HG03039 (cell line): ENCODE measurements around the gene CSNK2B.
"Not testable (repeated sequence)": the region's sequence is repeated elsewhere in the genome, so short reads cannot be mapped to it uniquely, and the experiment has no call there.

Source experiments
- ATAC-seq: cut with Tn5 transposase; IDR thresholded peaks from one replicate; pipeline ENCODE4 v1.9.1; 2021; ENCODE audit warnings: mild to moderate bottlenecking, moderate library complexity; ENCODE audit not compliant: unreplicated experiment

The CSNK2B gene

GRCh38 chr6:31687860-31688693 is 22.2 kb downstream of the CSNK2B start:
- no peak for ATAC-seq

DNA sequence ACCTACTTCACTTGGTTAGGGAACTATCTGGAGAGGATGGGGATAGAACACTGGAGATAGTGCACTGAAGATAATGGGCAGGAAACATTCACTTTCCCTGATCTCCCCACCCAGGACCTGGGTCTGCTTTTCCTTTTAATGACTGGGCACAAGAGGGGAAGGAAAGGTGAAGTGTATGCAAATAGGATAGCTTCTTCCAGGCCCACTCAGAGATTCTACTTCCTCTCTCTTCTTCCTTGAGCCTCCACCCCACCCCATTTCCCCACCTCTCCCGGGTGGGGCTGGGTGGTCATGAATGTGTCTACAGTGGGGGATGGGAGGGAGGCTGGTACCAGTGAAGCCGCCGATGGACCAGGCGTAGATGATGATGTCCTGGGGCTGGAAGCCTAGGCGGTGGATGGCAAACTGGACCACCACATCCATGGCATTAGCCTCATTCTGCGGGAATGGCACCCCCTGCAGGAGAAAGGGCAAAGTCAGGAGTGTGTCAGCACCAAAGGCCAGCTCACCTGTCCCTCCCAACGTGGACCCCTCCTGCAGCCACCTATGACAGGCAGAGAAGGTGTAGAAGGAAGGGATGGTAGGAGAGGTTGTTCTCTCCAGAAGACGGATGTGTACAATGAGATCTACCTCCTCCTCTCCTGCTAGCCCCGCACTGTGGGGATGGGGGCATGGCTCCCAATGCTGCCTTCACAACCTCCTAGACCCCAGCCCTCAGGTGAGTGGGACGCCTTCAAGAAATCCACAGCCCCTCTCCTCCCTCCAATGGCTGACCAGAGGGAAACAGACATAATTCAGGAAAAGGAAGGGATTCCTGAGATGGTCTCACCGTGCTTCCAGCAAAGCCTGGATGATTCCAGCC is 23.6 kb downstream of the CSNK2B start:
- ATAC-seq, result no peak

DNA sequence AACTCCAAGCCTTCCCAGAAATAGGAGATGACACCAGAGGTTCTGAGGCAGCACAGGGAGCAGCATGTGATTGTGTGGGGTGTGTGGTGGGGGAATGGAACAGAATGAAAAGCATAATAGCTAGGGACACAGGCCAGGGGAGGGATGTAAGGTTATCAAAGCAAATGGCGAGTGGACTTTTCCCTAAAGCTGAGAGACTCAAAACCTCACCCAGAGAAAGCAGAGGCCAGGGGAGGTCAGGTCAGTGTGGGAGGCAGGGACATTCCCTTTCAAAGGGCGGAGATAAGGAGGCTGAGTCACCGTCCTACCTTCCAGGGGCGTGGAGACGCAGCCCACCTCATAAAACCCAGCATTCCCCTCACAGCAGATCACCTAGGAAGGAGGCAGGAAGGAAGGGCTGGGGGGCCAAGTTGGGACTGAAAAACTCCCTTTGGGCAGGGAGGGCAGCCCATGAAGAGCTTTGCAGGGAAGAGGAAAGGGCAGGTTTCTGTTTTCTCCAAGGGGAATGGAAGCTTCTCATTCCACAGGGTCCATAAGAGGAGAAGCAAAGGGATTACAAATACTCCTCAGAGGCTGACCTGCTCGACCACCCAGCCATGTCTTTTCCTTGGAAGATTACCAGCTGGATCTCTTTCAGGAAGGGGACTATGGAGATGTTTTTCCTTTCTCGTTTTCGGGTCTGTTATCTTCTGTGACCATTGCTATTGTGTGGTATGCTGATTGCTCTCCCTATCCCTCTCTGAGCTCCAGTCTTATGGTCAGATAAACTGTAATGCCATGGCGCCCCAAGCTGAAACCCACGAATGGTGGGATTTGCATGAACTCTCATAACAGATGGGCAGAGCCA is 24.6 kb downstream of the CSNK2B start:
- no peak for ATAC-seq

GRCh38 chr6:31691078-31691463 is 25.2 kb downstream of the CSNK2B start:
- no peak for ATAC-seq

GRCh38 chr6:31691564-31692108 is 25.8 kb downstream of the CSNK2B start:
- no peak for ATAC-seq

GRCh38 chr6:31692353-31692752 is 26.5 kb downstream of the CSNK2B start:
- no peak for ATAC-seq

DNA sequence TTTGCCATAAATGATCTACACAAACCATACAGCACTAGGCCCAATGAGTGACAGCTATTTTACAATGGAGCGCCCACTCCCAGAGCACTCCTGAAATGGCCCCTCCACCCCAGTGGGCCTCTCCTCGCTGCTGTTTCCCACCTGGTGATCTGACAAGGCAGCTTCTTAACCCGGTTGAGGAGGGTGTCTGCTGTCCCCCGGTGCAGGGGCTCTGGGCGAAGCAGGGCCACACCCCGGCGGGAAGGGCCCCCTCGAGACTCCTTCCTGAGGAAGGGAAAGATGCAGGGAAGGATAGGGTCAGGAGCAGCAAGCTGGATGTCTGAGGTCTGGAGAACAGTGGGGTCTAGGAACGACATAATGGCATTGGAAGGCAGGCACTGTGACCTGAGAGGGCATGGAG is 27.0 kb downstream of the CSNK2B start:
- ATAC-seq, result no peak

- no peak for ATAC-seq
Measured at GRCh38 chr6:31693535-31693934, 27.7 kb downstream of the CSNK2B start.

DNA sequence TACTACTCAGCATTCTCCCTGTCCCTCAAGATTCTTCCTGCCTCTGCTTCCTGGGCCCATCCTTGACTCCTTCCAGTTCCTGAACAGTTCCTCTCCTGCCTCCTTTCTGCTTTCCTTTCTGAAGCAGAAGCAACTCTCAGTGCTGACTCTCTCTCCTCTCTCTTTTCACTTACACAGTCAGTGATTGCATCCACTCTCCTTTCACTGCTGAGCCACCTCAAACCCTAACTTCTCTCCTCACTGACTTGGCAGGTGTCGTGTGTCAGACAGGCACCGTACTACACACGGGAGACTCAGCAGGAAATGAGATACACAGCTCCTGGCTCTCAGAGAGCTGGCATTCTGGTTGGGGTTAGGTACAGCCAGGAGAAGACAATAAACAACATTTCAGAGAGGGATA is 31.7 kb downstream of the CSNK2B start:
- ATAC-seq, result no peak

DNA sequence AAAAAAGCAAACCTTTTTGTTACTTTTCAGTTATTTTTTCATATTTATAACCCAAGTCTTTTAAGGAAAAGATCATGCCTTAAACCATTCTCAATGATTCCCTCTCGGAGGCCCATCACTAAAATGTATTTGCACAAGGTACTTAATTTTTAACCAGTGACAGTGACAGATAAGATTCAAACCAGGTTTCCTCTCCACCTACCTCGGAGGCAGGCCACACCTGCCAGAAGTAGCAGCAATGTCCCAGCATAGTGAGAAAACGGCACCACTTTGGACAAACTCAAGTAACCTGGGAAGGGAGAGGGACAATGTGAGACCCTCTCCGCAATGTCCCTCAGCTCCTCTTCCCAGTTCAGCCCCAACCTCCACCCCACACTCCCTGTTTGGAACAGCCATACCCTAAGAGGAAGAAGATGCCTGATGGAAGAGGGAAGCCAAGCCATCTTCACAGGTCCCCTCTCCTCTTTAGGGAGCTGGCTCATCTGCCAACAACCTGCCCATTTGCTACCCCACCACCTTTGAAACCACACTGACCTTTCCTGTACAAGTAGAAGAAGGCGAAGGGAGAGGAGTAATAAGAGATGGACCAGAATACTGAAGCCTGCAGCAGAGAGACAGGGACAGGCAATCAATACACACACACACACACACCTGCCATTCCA is 35.0 kb downstream of the CSNK2B start:
- no peak for ATAC-seq

DNA sequence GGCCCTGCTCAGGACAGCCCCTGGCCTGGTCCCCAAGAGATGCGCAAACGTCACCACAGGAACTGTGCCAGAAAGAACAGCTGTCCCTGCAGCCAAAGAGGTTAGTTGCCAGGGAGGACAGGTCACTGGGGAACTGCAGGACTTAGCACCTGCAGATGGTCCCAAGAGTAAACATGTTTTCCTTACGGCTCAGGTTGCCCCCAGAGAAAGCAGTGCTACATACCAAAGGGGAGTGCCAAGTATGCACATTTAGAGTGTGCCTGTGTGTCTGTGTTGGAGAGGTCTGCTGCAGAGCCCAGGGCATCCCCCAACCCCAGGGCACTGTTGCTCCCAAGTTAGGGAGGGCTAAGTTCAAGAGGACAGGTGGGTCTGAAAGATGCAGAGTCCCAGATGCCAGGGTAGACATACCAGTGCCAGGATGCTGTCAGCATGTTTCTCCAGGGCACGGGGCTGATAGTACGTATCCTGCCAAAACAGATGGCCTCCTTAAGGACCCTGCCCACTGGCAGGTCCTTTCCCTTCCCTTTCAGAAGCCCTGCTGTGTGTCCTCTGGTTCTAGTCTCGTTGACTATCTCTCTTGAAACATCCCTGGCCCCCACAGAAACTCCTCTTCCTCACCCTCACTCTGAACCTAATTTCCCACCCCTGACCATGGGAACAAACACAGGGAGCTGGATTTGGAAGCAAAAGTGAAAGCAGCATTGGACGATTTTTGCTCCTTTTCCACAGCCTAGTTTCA is 36.0 kb downstream of the CSNK2B start:
- no peak for ATAC-seq

DNA sequence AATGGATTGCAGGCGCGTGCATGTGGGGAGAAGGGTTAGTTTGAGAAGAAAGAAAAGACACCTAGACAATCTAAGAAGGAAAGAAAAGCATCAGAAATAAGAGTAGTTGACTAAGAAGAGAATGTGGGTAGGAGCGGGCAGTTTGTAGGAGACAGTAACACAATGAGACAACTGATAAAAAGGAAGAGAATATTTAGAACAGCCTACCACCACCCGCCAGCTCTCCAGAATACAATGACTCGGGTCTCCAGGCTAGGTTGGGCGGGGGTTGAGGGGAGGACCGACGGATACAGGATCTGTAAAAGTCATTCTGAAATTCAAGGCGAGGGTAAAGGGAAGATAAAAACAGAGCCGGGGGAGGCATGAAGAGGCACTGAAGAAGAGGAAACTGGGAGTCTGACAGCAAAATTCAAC is 36.5 kb downstream of the CSNK2B start:
- no peak for ATAC-seq

GRCh38 chr6:31702819-31703716 is 37.2 kb downstream of the CSNK2B start, which contains the start of gene ABHD16A:
Gene ABHD16A (minus strand): TSS chr6:31703324. CDS start chr6:31703281, 43 bp downstream.
- ATAC-seq, result peak; percentile 86

DNA sequence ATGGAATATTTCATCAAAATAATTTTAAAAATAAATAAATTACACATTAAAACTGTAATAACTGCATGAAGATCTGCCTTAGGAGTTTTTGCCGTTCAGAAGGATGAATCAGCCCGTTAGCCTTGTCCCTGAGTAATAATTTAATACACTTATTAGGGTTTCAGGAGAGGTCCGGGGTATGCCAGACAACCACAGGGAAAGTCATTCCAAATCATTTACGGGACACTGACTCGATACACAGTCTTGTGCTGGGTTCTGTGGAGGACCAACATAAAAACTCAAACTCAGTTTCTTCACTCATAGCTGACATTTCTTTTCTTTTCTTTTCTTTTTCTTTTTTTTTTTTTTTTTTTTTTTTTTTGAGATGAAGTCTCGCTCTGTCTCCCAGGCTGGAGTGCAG is 40.1 kb downstream of the CSNK2B start:
- no peak for ATAC-seq

GRCh38 chr6:31706599-31706998 is 40.7 kb downstream of the CSNK2B start, which contains the start of gene LY6G6F:
Gene LY6G6F (plus strand): TSS chr6:31706866. CDS start chr6:31706907, 41 bp downstream.
- no peak for ATAC-seq

- ATAC-seq, result no peak
Measured at GRCh38 chr6:31707701-31708100, 41.8 kb downstream of the CSNK2B start.

GRCh38 chr6:31708224-31708623 is 42.3 kb downstream of the CSNK2B start:
- ATAC-seq, result no peak

DNA sequence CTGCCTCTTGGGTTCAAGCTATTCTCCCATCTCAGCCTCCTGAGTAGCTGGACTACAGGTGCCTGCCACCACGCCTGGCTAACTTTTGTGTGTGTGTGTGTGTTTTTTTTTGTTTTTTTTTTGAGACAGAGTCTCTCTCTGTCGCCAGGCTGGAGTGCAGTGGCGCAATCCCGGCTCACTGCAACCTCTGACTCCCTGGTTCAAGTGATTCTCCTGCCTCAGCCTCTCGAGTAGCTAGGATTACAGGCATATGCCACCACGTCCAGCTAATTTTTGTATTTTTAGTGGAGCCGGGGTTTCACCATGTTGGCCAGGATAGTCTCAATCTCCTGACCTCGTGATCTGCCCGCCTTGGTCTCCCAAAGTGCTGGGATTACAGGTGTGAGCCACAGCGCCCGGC is 43.3 kb downstream of the CSNK2B start:
- ATAC-seq, result not testable (repeated sequence)
